HEK293 (cell line): ENCODE data around the gene ADI1.

Experiments used
- CTCF ChIA-PET: fragments of 350-600 bp; formaldehyde crosslinking; extraction: SDS; loops from one replicate; lab custom pipeline; 2021; ENCODE audit warnings: antibody characterized with exemption; lab: Yijun Ruan, JAX
- POLR2A ChIA-PET: fragments of 300-600 bp; formaldehyde crosslinking; extraction: SDS; loops from one replicate; lab custom pipeline; 2020; ENCODE audit warnings: antibody characterized with exemption, inconsistent platforms; lab: Yijun Ruan, JAX
- H3K27ac ChIP-seq: fragments of 200-500 bp; sonication (Bioruptor generic); 2 replicates; pipeline ENCODE4 v1.5.1; 2014; ENCODE audit warnings: low read depth, low read length, control low read depth, inconsistent platforms; ENCODE audit errors: extremely low read depth
- H3K36me3 ChIP-seq, 2 experiments: fragments of 200-500 bp in 1 of 2; sonication (Bioruptor generic) in 1 of 2; 1 replicate in 1 of 2; 2 replicates in 1 of 2; pipeline ENCODE4 v1.5.1; 2014 to 2017; ENCODE audit warnings: inconsistent platforms in 2 of 2, low read length in 2 of 2; ENCODE audit not compliant: control insufficient read depth in 2 of 2, insufficient read depth in 1 of 2
- H3K4me1 ChIP-seq: fragments of 200-500 bp; sonication (Bioruptor generic); 2 replicates; pipeline ENCODE4 v1.5.1; 2014; ENCODE audit warnings: mild to moderate bottlenecking, low read length, inconsistent platforms; ENCODE audit not compliant: control insufficient read depth, insufficient read depth
- H3K4me3 ChIP-seq: 2 replicates; pipeline ENCODE4 v1.5.1; 2011; ENCODE audit warnings: low read depth, mild to moderate bottlenecking, control low read depth, low read length, moderate library complexity
- H3K9me3 ChIP-seq: fragments of 200-500 bp; sonication (Bioruptor generic); 2 replicates; pipeline ENCODE4 v1.5.1; 2014; ENCODE audit warnings: low read depth, low read length, inconsistent platforms; ENCODE audit not compliant: control insufficient read depth, insufficient read depth
- BCL11A ChIP-seq: fragments of 450-650 bp; formaldehyde crosslinking; IDR thresholded peaks from 2 replicates; pipeline ENCODE4 v1.5.1; 2016; ENCODE audit warnings: low read depth, missing biosample characterization, missing genetic modification characterization
- KLF8 ChIP-seq: fragments of 450-650 bp; formaldehyde crosslinking; IDR thresholded peaks from 2 replicates; pipeline ENCODE4 v1.5.1; 2016; ENCODE audit warnings: missing biosample characterization, missing genetic modification characterization
- MYNN ChIP-seq: fragments of 450-650 bp; formaldehyde crosslinking; IDR thresholded peaks from 2 replicates; pipeline ENCODE4 v1.5.1; 2016; ENCODE audit warnings: missing biosample characterization, missing genetic modification characterization, borderline replicate concordance
- YY2 ChIP-seq: fragments of 450-650 bp; formaldehyde crosslinking; IDR thresholded peaks from 2 replicates; pipeline ENCODE4 v1.5.1; 2016; ENCODE audit warnings: missing biosample characterization, missing genetic modification characterization
- ZBTB17 ChIP-seq: fragments of 450-650 bp; formaldehyde crosslinking; IDR thresholded peaks from 2 replicates; pipeline ENCODE4 v1.5.1; 2016; ENCODE audit warnings: missing biosample characterization, missing genetic modification characterization
- ZBTB20 ChIP-seq: fragments of 450-650 bp; formaldehyde crosslinking; IDR thresholded peaks from 2 replicates; pipeline ENCODE4 v1.5.1; 2016; ENCODE audit warnings: missing biosample characterization, missing genetic modification characterization
- ZFP69B ChIP-seq: fragments of 450-650 bp; formaldehyde crosslinking; IDR thresholded peaks from 2 replicates; pipeline ENCODE4 v1.5.1; 2016; ENCODE audit warnings: missing biosample characterization, missing genetic modification characterization
- ZNF10 ChIP-seq: fragments of 450-650 bp; formaldehyde crosslinking; IDR thresholded peaks from 2 replicates; pipeline ENCODE4 v1.5.1; 2017; ENCODE audit warnings: missing biosample characterization, missing genetic modification characterization
- ZNF133 ChIP-seq: fragments of 450-650 bp; formaldehyde crosslinking; IDR thresholded peaks from 2 replicates; pipeline ENCODE4 v1.5.1; 2016; ENCODE audit warnings: missing biosample characterization, missing genetic modification characterization
- ZNF16 ChIP-seq: fragments of 450-650 bp; formaldehyde crosslinking; IDR thresholded peaks from 2 replicates; pipeline ENCODE4 v1.5.1; 2016; ENCODE audit warnings: low read depth, missing biosample characterization, missing genetic modification characterization
- ZNF19 ChIP-seq: fragments of 450-650 bp; formaldehyde crosslinking; IDR thresholded peaks from 2 replicates; pipeline ENCODE4; 2016; ENCODE audit warnings: missing biosample characterization, missing genetic modification characterization, low read depth
- ZNF239 ChIP-seq: fragments of 450-650 bp; formaldehyde crosslinking; IDR thresholded peaks from 2 replicates; pipeline ENCODE4 v1.5.1; 2016; ENCODE audit warnings: missing biosample characterization, missing genetic modification characterization
- ZNF350 ChIP-seq: fragments of 450-650 bp; formaldehyde crosslinking; IDR thresholded peaks from 2 replicates; pipeline ENCODE4 v1.5.0; 2017; ENCODE audit warnings: missing biosample characterization, mild to moderate bottlenecking, missing genetic modification characterization
- ZNF426 ChIP-seq: fragments of 450-650 bp; formaldehyde crosslinking; IDR thresholded peaks from 2 replicates; pipeline ENCODE4 v1.5.1; 2017; ENCODE audit warnings: missing biosample characterization, missing genetic modification characterization, mild to moderate bottlenecking, inconsistent platforms, moderate library complexity
- ZNF501 ChIP-seq: fragments of 450-650 bp; formaldehyde crosslinking; IDR thresholded peaks from 2 replicates; pipeline ENCODE4 v1.5.1; 2016; ENCODE audit warnings: missing biosample characterization, missing genetic modification characterization
- ZNF548 ChIP-seq: fragments of 450-650 bp; formaldehyde crosslinking; IDR thresholded peaks from 2 replicates; pipeline ENCODE4 v1.5.1; 2016; ENCODE audit warnings: missing biosample characterization, missing genetic modification characterization
- ZNF555 ChIP-seq: fragments of 450-650 bp; formaldehyde crosslinking; conservative IDR thresholded peaks from 2 replicates; pipeline ENCODE4 v1.5.1; 2017; ENCODE audit warnings: missing biosample characterization, mild to moderate bottlenecking, missing genetic modification characterization, inconsistent platforms
- ZNF571 ChIP-seq: fragments of 450-650 bp; formaldehyde crosslinking; IDR thresholded peaks from 2 replicates; pipeline ENCODE4 v1.5.0; 2017; ENCODE audit warnings: missing biosample characterization, missing genetic modification characterization
- ZNF600 ChIP-seq: fragments of 450-650 bp; formaldehyde crosslinking; IDR thresholded peaks from 2 replicates; pipeline ENCODE4 v1.5.1; 2016; ENCODE audit warnings: missing biosample characterization, missing genetic modification characterization
- ZNF610 ChIP-seq: fragments of 450-650 bp; formaldehyde crosslinking; IDR thresholded peaks from 2 replicates; pipeline ENCODE4 v1.5.1; 2016; ENCODE audit warnings: missing biosample characterization, missing genetic modification characterization, borderline replicate concordance
- ZNF623 ChIP-seq: fragments of 450-650 bp; formaldehyde crosslinking; IDR thresholded peaks from 2 replicates; pipeline ENCODE4 v1.5.1; 2016; ENCODE audit warnings: missing biosample characterization, missing genetic modification characterization
- ZNF624 ChIP-seq: fragments of 450-650 bp; formaldehyde crosslinking; IDR thresholded peaks from 2 replicates; pipeline ENCODE4 v1.5.1; 2017; ENCODE audit warnings: missing biosample characterization, missing genetic modification characterization
- ZNF626 ChIP-seq: fragments of 450-650 bp; sonication (Bioruptor Pico); formaldehyde crosslinking; IDR thresholded peaks from 2 replicates; pipeline ENCODE4 v1.5.1; 2018; ENCODE audit warnings: missing biosample characterization, missing genetic modification characterization, inconsistent platforms
- ZNF707 ChIP-seq: fragments of 450-650 bp; formaldehyde crosslinking; IDR thresholded peaks from 2 replicates; pipeline ENCODE4 v1.5.1; 2016; ENCODE audit warnings: missing biosample characterization, missing genetic modification characterization
- ZXDB ChIP-seq: fragments of 450-650 bp; formaldehyde crosslinking; IDR thresholded peaks from 2 replicates; pipeline ENCODE4 v1.5.1; 2016; ENCODE audit warnings: missing biosample characterization, missing genetic modification characterization
- TF ChIP-seq, protein P1 (sequence below): fragments of 450-650 bp; formaldehyde crosslinking; IDR thresholded peaks from 2 replicates; pipeline ENCODE4 v1.5.1; 2016; ENCODE audit warnings: missing biosample characterization, missing genetic modification characterization
- TF ChIP-seq, protein P2 (sequence below): fragments of 450-650 bp; formaldehyde crosslinking; IDR thresholded peaks from 2 replicates; pipeline ENCODE4 v1.5.1; 2016; ENCODE audit warnings: missing biosample characterization, missing genetic modification characterization

The ADI1 gene

DNA sequence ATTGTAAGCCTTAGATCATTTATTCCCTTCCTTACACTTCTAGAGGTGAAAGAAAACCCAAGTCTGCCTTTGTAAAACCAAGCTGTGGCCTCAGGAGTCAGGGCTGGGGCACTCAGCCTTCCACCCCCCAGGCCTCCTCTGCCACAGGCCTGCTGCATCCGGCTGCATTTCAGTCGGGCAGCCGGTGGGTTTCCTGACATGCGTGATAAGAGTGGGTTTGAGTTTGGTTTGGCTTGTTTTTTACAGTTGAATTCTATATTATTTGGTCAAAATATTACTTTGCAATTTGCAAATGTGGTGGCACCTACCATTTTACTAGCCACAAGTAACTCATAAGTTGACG lies 42.4 kb downstream of the ADI1 start:
- no peaks in the 10 kb centered on the region for H3K9me3 ChIP-seq
- TF ChIP-seq, protein P1, sequence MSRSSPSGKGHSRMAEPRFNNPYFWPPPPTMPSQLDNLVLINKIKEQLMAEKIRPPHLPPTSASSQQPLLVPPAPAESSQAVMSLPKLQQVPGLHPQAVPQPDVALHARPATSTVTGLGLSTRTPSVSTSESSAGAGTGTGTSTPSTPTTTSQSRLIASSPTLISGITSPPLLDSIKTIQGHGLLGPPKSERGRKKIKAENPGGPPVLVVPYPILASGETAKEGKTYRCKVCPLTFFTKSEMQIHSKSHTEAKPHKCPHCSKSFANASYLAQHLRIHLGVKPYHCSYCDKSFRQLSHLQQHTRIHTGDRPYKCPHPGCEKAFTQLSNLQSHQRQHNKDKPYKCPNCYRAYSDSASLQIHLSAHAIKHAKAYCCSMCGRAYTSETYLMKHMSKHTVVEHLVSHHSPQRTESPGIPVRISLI (tag by site-specific recombination) = no peak
- no peak for TF ChIP-seq ZNF571 (tag by site-specific recombination)
- no peak for TF ChIP-seq ZNF555 (tag by site-specific recombination)
- no peak for TF ChIP-seq ZNF426
- no peak for TF ChIP-seq ZNF626 (tag by site-specific recombination)
- no peak for TF ChIP-seq YY2 (tag by site-specific recombination)
- no peak for TF ChIP-seq ZBTB17 (tag by site-specific recombination)
- no peak for TF ChIP-seq ZNF624 (tag by site-specific recombination)
- CTCF ChIA-PET = interaction anchor here (1.8 kb wide), 1 partner anchor 13 kb away, joined by 5 read pairs; no protein-coding TSS in a partner anchor
- no peak overlapping the region for H3K27ac ChIP-seq
- no peaks in the 10 kb centered on the region for H3K4me1 ChIP-seq
- no peak overlapping the region for H3K4me3 ChIP-seq
- POLR2A ChIA-PET = no interaction called here
- peaks cover 0 to 35% of the 10 kb centered on the region in 2 experiments for H3K36me3 ChIP-seq

DNA sequence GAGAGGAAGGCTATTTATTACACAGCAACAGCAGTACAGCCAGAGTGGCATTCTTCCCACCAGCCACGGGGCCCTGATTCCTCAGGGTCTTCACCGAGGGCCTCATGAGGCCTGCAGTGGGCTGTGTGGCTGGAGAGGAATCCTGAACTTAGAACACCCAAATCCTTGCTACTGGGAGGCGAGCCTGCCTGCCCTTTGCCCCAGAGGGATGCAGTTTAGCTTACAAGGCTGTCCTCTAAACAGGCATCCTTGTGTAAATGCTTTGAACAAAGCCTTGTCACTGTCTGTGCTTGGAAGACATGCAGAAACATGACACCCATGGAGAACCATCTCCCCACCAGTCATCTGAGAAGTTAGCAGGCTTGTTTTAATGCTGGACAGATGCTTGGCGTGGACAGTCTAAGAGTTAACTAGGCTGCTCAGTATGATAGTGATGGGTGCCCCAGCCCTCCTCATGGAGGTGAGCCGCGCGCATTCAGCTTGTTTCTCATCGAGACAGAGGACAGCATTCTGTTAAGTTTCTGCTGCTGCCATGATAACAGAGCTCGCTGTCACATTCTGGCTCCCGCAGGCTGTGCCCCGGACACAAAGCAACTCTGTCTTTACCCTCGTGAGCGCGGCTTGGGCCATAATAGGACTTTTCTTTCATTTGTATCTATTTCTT lies 42.9 kb downstream of the ADI1 start:
- Histone ChIP-seq H3K9me3 (no peaks in the 10 kb centered on the region), H3K4me1 (no peaks in the 10 kb centered on the region), H3K27ac (no peak overlapping the region), H3K4me3 (no peak overlapping the region), H3K36me3 (peaks cover 0 to 39% of the 10 kb centered on the region in 2 experiments)
- TF ChIP-seq ZNF610 (tag by site-specific recombination) (no peak), ZBTB20 (tag by site-specific recombination) (no peak), ZNF10 (tag by site-specific recombination) (no peak), ZNF501 (tag by site-specific recombination) (no peak), ZNF19 (tag by site-specific recombination) (no peak), ZNF600 (tag by site-specific recombination) (no peak), ZNF350 (tag by site-specific recombination) (no peak), ZNF16 (tag by site-specific recombination) (no peak), ZFP69B (tag by site-specific recombination) (no peak), ZNF239 (no peak), BCL11A (tag by site-specific recombination) (no peak), ZNF623 (tag by site-specific recombination) (no peak)
- POLR2A ChIA-PET = no interaction called here
- CTCF ChIA-PET = interaction anchor here (1.8 kb wide), 1 partner anchor 12 kb away, joined by 5 read pairs; no protein-coding TSS in a partner anchor

DNA sequence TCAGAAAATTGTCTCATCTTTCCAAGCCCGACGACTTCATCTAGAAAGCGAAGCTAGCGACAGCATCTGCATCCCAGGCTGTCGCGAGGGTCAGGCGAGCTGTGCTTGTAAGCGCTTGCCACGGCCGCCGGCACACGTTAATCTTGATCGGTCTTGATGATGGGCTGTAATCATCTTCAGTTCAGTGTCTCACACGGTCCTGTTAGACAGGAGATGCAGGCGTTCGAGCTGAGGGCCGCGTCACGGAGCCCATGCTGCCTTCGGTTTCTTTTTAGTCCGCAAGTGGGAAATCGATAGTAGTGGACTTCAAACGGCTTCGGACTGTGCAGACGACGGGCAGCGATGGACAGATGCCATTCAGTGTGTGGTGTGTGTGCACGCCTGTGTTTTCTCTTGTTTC lies 43.6 kb downstream of the ADI1 start:
- TF ChIP-seq ZNF133 (tag by site-specific recombination) = no peak
- TF ChIP-seq, protein P2, sequence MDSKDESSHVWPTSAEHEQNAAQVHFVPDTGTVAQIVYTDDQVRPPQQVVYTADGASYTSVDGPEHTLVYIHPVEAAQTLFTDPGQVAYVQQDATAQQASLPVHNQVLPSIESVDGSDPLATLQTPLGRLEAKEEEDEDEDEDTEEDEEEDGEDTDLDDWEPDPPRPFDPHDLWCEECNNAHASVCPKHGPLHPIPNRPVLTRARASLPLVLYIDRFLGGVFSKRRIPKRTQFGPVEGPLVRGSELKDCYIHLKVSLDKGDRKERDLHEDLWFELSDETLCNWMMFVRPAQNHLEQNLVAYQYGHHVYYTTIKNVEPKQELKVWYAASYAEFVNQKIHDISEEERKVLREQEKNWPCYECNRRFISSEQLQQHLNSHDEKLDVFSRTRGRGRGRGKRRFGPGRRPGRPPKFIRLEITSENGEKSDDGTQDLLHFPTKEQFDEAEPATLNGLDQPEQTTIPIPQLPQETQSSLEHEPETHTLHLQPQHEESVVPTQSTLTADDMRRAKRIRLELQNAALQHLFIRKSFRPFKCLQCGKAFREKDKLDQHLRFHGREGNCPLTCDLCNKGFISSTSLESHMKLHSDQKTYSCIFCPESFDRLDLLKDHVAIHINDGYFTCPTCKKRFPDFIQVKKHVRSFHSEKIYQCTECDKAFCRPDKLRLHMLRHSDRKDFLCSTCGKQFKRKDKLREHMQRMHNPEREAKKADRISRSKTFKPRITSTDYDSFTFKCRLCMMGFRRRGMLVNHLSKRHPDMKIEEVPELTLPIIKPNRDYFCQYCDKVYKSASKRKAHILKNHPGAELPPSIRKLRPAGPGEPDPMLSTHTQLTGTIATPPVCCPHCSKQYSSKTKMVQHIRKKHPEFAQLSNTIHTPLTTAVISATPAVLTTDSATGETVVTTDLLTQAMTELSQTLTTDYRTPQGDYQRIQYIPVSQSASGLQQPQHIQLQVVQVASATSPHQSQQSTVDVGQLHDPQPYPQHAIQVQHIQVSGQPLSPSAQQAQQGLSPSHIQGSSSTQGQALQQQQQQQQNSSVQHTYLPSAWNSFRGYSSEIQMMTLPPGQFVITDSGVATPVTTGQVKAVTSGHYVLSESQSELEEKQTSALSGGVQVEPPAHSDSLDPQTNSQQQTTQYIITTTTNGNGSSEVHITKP = no peak
- no peak for TF ChIP-seq ZXDB (tag by site-specific recombination)
- no peak for TF ChIP-seq ZNF624 (tag by site-specific recombination)
- TF ChIP-seq ZNF707 = no peak
- no peak for TF ChIP-seq ZNF548 (tag by site-specific recombination)
- TF ChIP-seq MYNN = no peak
- no peak for TF ChIP-seq ZBTB20 (tag by site-specific recombination)
- no peak for TF ChIP-seq KLF8 (tag by site-specific recombination)
- no peaks in the 10 kb centered on the region for H3K9me3 ChIP-seq
- H3K4me1 ChIP-seq = no peaks in the 10 kb centered on the region
- no peak overlapping the region for H3K27ac ChIP-seq
- H3K36me3 ChIP-seq = peaks cover 0 to 45% of the 10 kb centered on the region in 2 experiments
- ChIA-PET CTCF (no interaction called here), POLR2A (no interaction called here)
- no peak overlapping the region for H3K4me3 ChIP-seq
